ENCODE results near the gene ASF1B.

Gene ASF1B

GRCh38 chr19:14135985-14136508 is 342 bp downstream of the ASF1B start:
- DNase-seq (ENCODE audit: low read depth) = no peak
- peak overlapping the region; percentile 85 for H3K4me3 ChIP-seq (ENCODE audit: low read depth, low read length)
- TF ChIP-seq, protein P1, sequence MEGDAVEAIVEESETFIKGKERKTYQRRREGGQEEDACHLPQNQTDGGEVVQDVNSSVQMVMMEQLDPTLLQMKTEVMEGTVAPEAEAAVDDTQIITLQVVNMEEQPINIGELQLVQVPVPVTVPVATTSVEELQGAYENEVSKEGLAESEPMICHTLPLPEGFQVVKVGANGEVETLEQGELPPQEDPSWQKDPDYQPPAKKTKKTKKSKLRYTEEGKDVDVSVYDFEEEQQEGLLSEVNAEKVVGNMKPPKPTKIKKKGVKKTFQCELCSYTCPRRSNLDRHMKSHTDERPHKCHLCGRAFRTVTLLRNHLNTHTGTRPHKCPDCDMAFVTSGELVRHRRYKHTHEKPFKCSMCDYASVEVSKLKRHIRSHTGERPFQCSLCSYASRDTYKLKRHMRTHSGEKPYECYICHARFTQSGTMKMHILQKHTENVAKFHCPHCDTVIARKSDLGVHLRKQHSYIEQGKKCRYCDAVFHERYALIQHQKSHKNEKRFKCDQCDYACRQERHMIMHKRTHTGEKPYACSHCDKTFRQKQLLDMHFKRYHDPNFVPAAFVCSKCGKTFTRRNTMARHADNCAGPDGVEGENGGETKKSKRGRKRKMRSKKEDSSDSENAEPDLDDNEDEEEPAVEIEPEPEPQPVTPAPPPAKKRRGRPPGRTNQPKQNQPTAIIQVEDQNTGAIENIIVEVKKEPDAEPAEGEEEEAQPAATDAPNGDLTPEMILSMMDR (IDR thresholded peaks at IDR 0.05; ENCODE audit: control insufficient read depth, extremely low read depth, insufficient read depth) = no peak

DNA sequence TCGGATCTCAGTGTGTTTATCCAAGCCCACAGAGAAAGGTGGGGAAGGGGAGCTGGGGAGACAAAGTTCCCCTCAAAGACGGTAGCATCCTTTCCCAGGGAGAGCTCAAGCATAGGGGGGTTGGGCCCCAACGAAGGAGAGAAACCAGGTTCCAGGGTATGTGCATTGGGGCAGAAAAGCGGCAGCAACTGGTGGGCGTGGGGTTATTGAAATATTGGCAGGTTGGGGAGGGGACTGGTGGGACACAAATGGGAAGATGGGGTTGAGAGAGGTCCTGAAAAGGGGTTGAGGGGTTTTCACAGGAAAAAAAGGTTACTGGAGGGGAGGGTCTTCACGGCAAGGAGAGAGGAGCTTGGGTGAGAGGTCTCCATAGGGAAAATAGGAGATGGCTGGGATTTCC is 1.0 kb downstream of the ASF1B start:
- DNase-seq (ENCODE audit: low read depth) = no peak
- H3K4me3 ChIP-seq (ENCODE audit: low read depth, low read length) = peak overlapping the region; percentile 85
- TF ChIP-seq, protein P1 (IDR thresholded peaks at IDR 0.05; ENCODE audit: control insufficient read depth, extremely low read depth, insufficient read depth) = no peak

DNA sequence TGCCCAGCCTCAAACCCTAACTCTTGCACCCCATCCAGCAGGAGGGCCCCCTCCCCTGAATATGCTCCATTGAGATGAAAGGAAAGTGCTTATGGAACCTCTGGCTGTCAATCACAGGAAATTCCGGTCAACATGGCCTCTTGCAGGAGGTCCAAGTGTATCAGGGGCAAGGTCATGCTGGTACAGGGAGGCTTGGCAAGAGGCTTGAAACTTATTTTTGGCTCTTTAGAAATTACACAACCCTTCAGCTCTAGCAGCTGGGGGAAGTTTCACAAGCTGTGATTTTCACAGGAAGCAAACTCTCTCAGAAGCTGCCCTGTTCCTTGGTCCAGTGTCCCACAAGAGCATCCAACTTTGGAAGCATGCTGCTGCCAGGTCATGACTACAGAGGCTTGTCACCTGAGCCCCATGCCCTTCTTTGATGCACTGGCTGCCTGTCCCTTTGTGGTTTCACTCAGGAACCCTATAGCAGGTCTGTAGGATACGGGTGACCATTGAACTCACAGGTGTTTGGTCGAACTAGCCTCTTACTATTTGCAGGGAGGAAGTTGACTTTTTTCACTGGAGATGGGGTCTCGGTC is 8.4 kb downstream of the ASF1B start:
- H3K4me3 ChIP-seq (ENCODE audit: low read depth, low read length) = no peak overlapping the region
- no peak for DNase-seq (ENCODE audit: low read depth)

DNA sequence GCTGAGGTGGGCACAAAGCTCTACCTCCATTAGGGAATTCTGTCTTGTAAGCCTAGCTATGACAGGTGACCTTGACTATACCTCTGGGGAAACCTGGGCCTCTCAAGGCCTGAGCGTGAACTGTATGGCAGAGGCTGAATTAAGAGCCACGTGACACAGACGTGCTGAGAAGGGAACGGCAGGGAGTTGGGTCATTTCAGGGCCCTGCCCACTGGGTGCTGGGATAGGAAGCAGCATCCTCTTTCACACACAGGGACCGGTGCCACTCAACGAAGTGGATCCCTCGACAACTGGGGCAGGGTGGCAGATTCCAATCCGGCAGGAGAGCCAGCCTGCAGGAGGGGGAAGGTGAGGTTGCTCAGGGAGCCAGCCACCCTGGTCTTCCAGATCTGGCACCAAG is 9.2 kb downstream of the ASF1B start:
- no peak for DNase-seq (ENCODE audit: low read depth)
- TF ChIP-seq, protein P1 (IDR thresholded peaks at IDR 0.05; ENCODE audit: control insufficient read depth, extremely low read depth, insufficient read depth) = no peak

More for the DNA sequence above, 8.4 kb downstream of the ASF1B start:
- TF ChIP-seq, protein P1 (IDR thresholded peaks at IDR 0.05; ENCODE audit: control insufficient read depth, extremely low read depth, insufficient read depth) = no peak

GRCh38 chr19:14122924-14123323 is 13.5 kb downstream of the ASF1B start:
- TF ChIP-seq, protein P1 (IDR thresholded peaks at IDR 0.05; ENCODE audit: control insufficient read depth, extremely low read depth, insufficient read depth) = no peak
- no peak for DNase-seq (ENCODE audit: low read depth)
- H3K4me3 ChIP-seq (ENCODE audit: low read depth, low read length) = no peak overlapping the region

More for the DNA sequence above, 9.2 kb downstream of the ASF1B start:
- H3K4me3 ChIP-seq (ENCODE audit: low read depth, low read length) = no peak overlapping the region

DNA sequence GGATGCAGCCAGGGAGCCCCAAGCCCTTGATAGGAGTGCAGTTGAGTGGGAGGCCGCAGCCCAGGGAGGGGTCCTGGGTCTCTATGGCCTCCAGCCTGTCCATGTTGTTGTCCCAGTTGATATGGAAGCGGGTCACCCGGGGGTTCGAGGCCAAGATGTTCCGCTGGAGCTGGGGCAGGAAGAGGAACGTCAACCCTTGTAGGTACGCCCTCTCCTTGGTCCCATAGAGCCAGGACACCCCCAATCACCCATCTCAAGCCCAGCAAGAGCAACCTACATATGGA is 15.9 kb downstream of the ASF1B start:
- TF ChIP-seq, protein P1 (IDR thresholded peaks at IDR 0.05; ENCODE audit: control insufficient read depth, extremely low read depth, insufficient read depth) = no peak
- no peak for DNase-seq (ENCODE audit: low read depth)
- no peak overlapping the region for H3K4me3 ChIP-seq (ENCODE audit: low read depth, low read length)

Data from LNCaP clone FGC (cell line).